Measurements from ENCODE around the gene PLD1.

Gene PLD1

DNA sequence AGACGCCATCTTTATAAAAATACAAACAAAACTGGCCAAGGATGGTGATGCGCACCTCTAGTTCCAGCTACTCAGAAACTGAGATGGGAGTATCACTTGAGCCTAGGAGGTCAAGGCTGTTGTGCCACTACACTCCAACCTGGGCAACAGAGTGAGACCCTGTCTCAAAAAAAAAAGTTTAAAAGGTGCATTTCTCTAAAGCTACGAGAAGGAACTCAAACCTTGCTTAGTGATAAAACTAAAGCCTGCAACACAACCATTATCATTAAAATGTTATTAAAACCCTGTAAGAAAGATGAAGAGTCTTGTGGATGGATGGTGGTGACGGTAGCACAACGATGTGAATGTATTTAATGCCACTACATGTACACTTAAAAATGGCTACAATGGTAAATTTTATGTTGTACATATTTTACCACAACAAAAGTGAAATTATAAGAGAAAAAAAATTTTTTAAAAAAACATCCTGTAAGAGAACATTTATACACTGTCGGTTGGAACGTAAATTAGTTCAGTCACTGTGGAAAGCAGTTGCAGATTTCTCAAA is 3.1 kb downstream of the PLD1 start:
- Histone ChIP-seq H3K27me3 (replicated peaks; ENCODE audit: control insufficient read depth, insufficient read depth, low read length) (no peaks in the 10 kb centered on the region), H3K36me3 (ENCODE audit: control insufficient read depth, insufficient read depth, low read length) (no peaks in the 10 kb centered on the region), H3K4me3 (replicated peaks; ENCODE audit: low read depth, low read length) (no peak overlapping the region)
- DNase-seq (ENCODE audit: extremely low read depth, insufficient read length) = no peak
- TF ChIP-seq, protein P1, sequence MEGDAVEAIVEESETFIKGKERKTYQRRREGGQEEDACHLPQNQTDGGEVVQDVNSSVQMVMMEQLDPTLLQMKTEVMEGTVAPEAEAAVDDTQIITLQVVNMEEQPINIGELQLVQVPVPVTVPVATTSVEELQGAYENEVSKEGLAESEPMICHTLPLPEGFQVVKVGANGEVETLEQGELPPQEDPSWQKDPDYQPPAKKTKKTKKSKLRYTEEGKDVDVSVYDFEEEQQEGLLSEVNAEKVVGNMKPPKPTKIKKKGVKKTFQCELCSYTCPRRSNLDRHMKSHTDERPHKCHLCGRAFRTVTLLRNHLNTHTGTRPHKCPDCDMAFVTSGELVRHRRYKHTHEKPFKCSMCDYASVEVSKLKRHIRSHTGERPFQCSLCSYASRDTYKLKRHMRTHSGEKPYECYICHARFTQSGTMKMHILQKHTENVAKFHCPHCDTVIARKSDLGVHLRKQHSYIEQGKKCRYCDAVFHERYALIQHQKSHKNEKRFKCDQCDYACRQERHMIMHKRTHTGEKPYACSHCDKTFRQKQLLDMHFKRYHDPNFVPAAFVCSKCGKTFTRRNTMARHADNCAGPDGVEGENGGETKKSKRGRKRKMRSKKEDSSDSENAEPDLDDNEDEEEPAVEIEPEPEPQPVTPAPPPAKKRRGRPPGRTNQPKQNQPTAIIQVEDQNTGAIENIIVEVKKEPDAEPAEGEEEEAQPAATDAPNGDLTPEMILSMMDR (IDR thresholded peaks at IDR 0.05; ENCODE audit: insufficient read depth, low read length, poor library complexity, severe bottlenecking) = no peak

DNA sequence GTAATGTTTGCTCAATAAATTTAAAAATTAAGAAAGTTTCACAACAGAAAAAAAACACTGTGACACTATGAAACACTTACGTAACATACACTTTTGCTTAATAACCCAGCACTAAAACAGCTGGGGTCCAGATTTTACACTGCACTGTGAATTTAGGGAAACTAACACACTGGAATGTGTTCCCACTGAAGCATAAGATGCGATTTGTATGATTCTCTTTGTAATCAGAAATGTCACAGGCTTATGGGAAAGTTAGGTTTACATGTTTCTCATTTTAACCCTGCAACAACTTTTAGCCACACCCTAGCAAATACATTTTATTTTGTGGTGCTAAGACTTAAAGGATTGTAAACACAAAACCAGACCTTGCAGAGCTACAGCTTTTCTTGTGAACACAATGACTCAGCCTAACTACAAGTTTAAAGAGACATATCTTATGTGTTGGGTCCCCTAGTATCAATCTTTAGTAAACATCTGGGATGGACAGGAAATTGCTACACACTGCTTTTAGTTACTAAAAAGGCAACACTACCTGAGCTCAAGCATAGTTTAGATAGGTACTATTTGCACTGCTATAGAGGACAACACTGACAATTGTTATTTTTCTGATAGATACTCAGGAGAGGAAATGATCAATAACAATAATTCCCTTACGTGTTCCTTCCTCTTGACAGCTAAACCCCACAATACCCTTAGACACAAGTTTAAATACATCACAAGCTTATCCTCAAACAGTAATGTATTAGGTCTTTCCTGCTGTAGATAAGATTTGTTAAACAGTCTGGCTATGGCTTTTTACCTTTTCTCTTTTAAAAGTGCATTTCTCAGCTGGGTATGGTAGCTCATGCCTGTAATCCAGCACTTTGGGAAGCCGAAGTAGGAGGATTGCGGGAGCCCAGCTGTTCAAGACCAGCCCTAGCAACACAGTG is 3.8 kb downstream of the PLD1 start:
- H3K36me3 ChIP-seq (ENCODE audit: control insufficient read depth, insufficient read depth, low read length) = no peaks in the 10 kb centered on the region
- H3K4me3 ChIP-seq (replicated peaks; ENCODE audit: low read depth, low read length) = no peak overlapping the region
- no peak for DNase-seq (ENCODE audit: extremely low read depth, insufficient read length)
- H3K27me3 ChIP-seq (replicated peaks; ENCODE audit: control insufficient read depth, insufficient read depth, low read length) = no peaks in the 10 kb centered on the region
- TF ChIP-seq, protein P1 (IDR thresholded peaks at IDR 0.05; ENCODE audit: insufficient read depth, low read length, poor library complexity, severe bottlenecking) = no peak

DNA sequence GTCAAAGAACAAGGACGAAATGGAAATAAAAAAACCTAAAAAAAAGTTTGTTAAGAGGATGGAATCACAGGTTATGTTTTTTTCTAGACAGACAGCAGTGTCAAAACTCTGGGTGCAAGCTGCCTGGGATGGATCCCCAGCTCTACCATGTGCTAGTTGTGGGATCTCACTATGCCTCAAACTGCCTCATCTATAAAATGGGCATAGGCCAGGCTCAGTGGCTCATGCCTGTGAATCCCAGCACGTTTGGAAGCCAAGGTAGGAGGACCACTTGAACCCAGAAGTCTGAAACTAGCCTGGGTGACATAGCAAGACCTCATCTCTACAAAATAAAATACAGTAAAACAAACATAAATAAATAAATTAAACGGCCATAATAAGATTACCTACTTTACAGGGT is 4.6 kb downstream of the PLD1 start:
- Histone ChIP-seq H3K4me3 (replicated peaks; ENCODE audit: low read depth, low read length) (no peak overlapping the region), H3K27me3 (replicated peaks; ENCODE audit: control insufficient read depth, insufficient read depth, low read length) (no peaks in the 10 kb centered on the region), H3K36me3 (ENCODE audit: control insufficient read depth, insufficient read depth, low read length) (no peaks in the 10 kb centered on the region)
- DNase-seq (ENCODE audit: extremely low read depth, insufficient read length) = no peak
- TF ChIP-seq, protein P1 (IDR thresholded peaks at IDR 0.05; ENCODE audit: insufficient read depth, low read length, poor library complexity, severe bottlenecking) = no peak

DNA sequence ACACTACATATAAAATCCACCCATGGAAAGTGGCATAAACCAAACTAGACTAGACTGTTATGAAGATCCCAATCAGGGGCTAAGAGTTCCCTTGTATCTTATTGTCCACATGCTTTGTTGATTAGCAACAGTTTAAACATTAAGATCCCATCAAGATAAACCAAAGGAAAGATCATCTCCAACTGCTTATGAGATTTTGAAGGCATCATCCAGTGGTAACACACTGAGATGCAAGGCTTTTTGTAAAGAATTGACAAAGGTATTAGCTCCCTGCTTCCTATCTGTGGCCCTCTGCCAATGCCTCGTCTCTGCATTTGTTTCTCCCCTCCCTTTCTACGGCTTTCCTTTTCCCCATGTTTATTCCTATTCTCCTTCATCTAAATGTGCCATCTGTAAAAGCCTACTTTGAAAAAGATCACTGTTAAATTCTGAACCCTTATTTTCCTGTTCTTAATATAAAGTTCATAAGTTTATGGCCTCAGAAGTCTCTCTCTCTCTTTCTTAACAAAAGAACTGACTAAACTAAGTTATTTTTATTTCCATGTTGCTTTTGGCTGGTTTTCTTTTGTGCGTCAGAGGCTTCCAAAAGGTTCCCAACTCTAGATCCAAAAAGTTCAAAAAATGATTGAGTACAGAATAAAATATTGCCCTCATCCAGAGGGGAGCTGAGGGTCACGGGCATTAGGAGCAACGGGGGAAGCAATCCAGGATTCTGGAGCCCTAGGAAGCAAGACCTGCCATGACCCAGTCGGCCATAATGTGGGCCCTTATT is 5.5 kb downstream of the PLD1 start:
- no peak for DNase-seq (ENCODE audit: extremely low read depth, insufficient read length)
- no peaks in the 10 kb centered on the region for H3K36me3 ChIP-seq (ENCODE audit: control insufficient read depth, insufficient read depth, low read length)
- TF ChIP-seq, protein P1 (IDR thresholded peaks at IDR 0.05; ENCODE audit: insufficient read depth, low read length, poor library complexity, severe bottlenecking) = no peak
- H3K27me3 ChIP-seq (replicated peaks; ENCODE audit: control insufficient read depth, insufficient read depth, low read length) = no peaks in the 10 kb centered on the region
- no peak overlapping the region for H3K4me3 ChIP-seq (replicated peaks; ENCODE audit: low read depth, low read length)

DNA sequence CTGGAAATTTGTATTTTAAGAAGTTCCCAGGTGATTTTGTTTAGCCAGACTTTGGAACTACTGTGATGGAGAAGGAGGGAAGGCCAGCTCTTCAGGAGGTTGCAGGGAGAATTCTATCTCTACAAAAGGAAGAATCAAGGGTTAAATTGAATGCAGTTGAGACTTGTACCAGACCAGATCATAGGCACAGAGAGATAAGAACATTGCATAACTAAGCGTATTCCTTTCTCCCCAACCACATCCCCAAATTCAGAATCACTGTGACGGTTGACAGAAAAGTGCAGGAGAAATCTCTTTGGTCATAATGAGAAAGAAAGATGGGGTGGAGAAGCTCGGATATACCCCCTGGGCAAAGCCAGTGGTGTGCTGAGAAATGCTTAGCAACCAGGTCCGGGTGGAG is 7.2 kb downstream of the PLD1 start:
- DNase-seq (ENCODE audit: extremely low read depth, insufficient read length) = no peak
- Histone ChIP-seq H3K36me3 (ENCODE audit: control insufficient read depth, insufficient read depth, low read length) (no peaks in the 10 kb centered on the region), H3K27me3 (replicated peaks; ENCODE audit: control insufficient read depth, insufficient read depth, low read length) (no peaks in the 10 kb centered on the region), H3K4me3 (replicated peaks; ENCODE audit: low read depth, low read length) (no peak overlapping the region)
- TF ChIP-seq, protein P1 (IDR thresholded peaks at IDR 0.05; ENCODE audit: insufficient read depth, low read length, poor library complexity, severe bottlenecking) = no peak

All from GM06990 (cell line).